GM12878 (cell line): ENCODE results near the gene DPM3. TPM values are rescaled to one million over a fixed set of nuclear protein-coding genes. Genes with fewer than 3 reads are reported as not detected.

Experiments used
- ATAC-seq: fragments of 200-7000 bp; cut with Tn5 transposase; 3 replicates; pipeline ENCODE4 v1.9.1; 2020; ENCODE audit warnings: mild to moderate bottlenecking, moderate library complexity
- BruUV-seq: library from RNA; stranded (reverse); fragments of 400-500 nt; replicated peaks from 2 replicates; lab custom pipeline; 2021; lab: Mats Ljungman, UMichigan
- CTCF ChIA-PET: fragments of 300-600 bp; sonication (Branson Sonifier 250); formaldehyde crosslinking; extraction: SDS; loops from one replicate; lab custom pipeline; 2021; ENCODE audit warnings: inconsistent platforms; lab: Yijun Ruan, JAX
- POLR2A ChIA-PET: fragments of 350-600 bp; formaldehyde crosslinking; extraction: SDS; loops from one replicate; lab custom pipeline; 2021; ENCODE audit warnings: inconsistent platforms; lab: Charles Lee
- RAD21 ChIA-PET: fragments of 300-600 bp; sonication (Branson Sonifier 250); formaldehyde crosslinking; loops from one replicate; lab custom pipeline; 2023; ENCODE audit warnings: antibody characterized with exemption; ENCODE audit not compliant: unreplicated experiment; lab: Charles Lee
- SMC1A ChIA-PET: fragments of 300-600 bp; sonication (Branson Sonifier 250); formaldehyde crosslinking; loops from one replicate; lab custom pipeline; 2023; ENCODE audit not compliant: unreplicated experiment, uncharacterized antibody; lab: Charles Lee
- DNase-seq: peaks from one replicate; pipeline ENCODE4 v3.0.0-alpha.2; 2011; ENCODE audit warnings: low read depth, low spot score
- FAIRE-seq: peaks from 3 replicates; lab custom pipeline; 2011; peaks lifted over from hg19 to GRCh38; lab: Jason Lieb, UNC
- H2AFZ ChIP-seq: 2 replicates; pipeline ENCODE4 v1.6.0; 2011; ENCODE audit warnings: low read depth, low read length, control low read depth; ENCODE audit not compliant: control insufficient read depth
- H3K27ac ChIP-seq: 2 replicates; pipeline ENCODE4 v1.5.1; 2011; ENCODE audit warnings: control low read depth; ENCODE audit not compliant: control insufficient read depth, insufficient read depth
- H3K27me3 ChIP-seq, 2 experiments: replicated peaks in 1 of 2; 2 replicates each; pipeline versions ENCODE4 v1.6.0 to v1.6.1; 2011; ENCODE audit warnings: low read length in 1 of 2; ENCODE audit not compliant: control insufficient read depth in 2 of 2, insufficient read depth in 2 of 2
- H3K36me3 ChIP-seq, 2 experiments: 2 replicates each; pipeline ENCODE4 v1.5.1; 2011; ENCODE audit warnings: low read length in 1 of 2; ENCODE audit not compliant: control insufficient read depth in 2 of 2, insufficient read depth in 2 of 2
- H3K4me1 ChIP-seq: 2 replicates; pipeline ENCODE4 v1.6.1; 2011; ENCODE audit warnings: mild to moderate bottlenecking, low read length, moderate library complexity, mixed read lengths; ENCODE audit not compliant: control insufficient read depth, insufficient read depth
- H3K4me2 ChIP-seq: 2 replicates; pipeline ENCODE4 v1.6.0; 2011; ENCODE audit warnings: control low read depth; ENCODE audit not compliant: control insufficient read depth, insufficient read depth
- H3K4me3 ChIP-seq: fragments of 200-600 bp; sonication (generic); 2 replicates; pipeline ENCODE4 v1.5.1; 2016
- H3K79me2 ChIP-seq: 2 replicates; pipeline ENCODE4 v1.6.0; 2011; ENCODE audit warnings: low read length; ENCODE audit not compliant: control insufficient read depth, insufficient read depth
- H3K9ac ChIP-seq: 2 replicates; pipeline ENCODE4 v1.8.0; 2011; ENCODE audit warnings: low read length, control low read depth, mixed read lengths; ENCODE audit not compliant: control insufficient read depth, insufficient read depth
- H3K9me3 ChIP-seq: replicated peaks from 3 replicates; pipeline ENCODE4 v1.5.1; 2011; ENCODE audit warnings: mild to moderate bottlenecking, low read length; ENCODE audit not compliant: control insufficient read depth, insufficient read depth
- H4K20me1 ChIP-seq: 2 replicates; pipeline ENCODE4 v1.6.0; 2011; ENCODE audit not compliant: control insufficient read depth, insufficient read depth
- CBFB ChIP-seq: IDR thresholded peaks from 2 replicates; pipeline ENCODE4 v1.6.1; 2016; ENCODE audit warnings: antibody characterized with exemption, low read depth
- CEBPZ ChIP-seq: fragments of 150-350 bp; IDR thresholded peaks from 2 replicates; pipeline ENCODE4 v1.6.1; 2016; ENCODE audit warnings: low read depth, low read length
- CUX1 ChIP-seq: IDR thresholded peaks from 2 replicates; pipeline ENCODE4 v1.6.1; 2012; ENCODE audit warnings: improper control_type of control experiment, low read depth, low read length; ENCODE audit not compliant: insufficient replicate concordance
- DPF2 ChIP-seq: fragments of 450-650 bp; IDR thresholded peaks from 2 replicates; pipeline ENCODE4 v1.6.1; 2017; ENCODE audit warnings: mild to moderate bottlenecking
- FOXM1 ChIP-seq: IDR thresholded peaks from 2 replicates; pipeline ENCODE4 v1.6.1; 2012; ENCODE audit warnings: low read depth, mild to moderate bottlenecking, inconsistent platforms, low read length, moderate library complexity
- IRF3 ChIP-seq: fragments of 450-650 bp; IDR thresholded peaks from 2 replicates; pipeline ENCODE4 v1.6.1; 2014; ENCODE audit warnings: mild to moderate bottlenecking
- JUND ChIP-seq: IDR thresholded peaks from 2 replicates; pipeline ENCODE4 v1.6.1; 2012; ENCODE audit warnings: low read depth, mild to moderate bottlenecking, low read length, improper control_type of control experiment, moderate library complexity
- MAX ChIP-seq: IDR thresholded peaks from 2 replicates; pipeline ENCODE4 v1.6.1; 2012; ENCODE audit warnings: low read depth, low read length, improper control_type of control experiment
- MTA3 ChIP-seq: IDR thresholded peaks from 2 replicates; pipeline ENCODE4 v1.6.1; 2012; ENCODE audit warnings: low read length, inconsistent platforms, borderline replicate concordance
- NFIC ChIP-seq: IDR thresholded peaks from 2 replicates; pipeline ENCODE4 v1.6.1; 2012; ENCODE audit warnings: low read depth, mild to moderate bottlenecking, inconsistent platforms, low read length, moderate library complexity
- SRF ChIP-seq, 2 experiments: IDR thresholded peaks; 2 replicates each; pipeline ENCODE4 v1.6.1; 2011; ENCODE audit warnings: low read depth in 2 of 2, low read length in 2 of 2, mild to moderate bottlenecking in 1 of 2, moderate library complexity in 1 of 2
- TBL1XR1 ChIP-seq: IDR thresholded peaks from 2 replicates; pipeline ENCODE4 v1.6.1; 2012; ENCODE audit warnings: low read depth, low read length, improper control_type of control experiment
- TCF7 ChIP-seq: IDR thresholded peaks from 2 replicates; pipeline ENCODE4 v1.6.1; 2014; ENCODE audit warnings: antibody characterized with exemption, borderline replicate concordance
- YY1 ChIP-seq: IDR thresholded peaks from 2 replicates; pipeline ENCODE4 v1.6.1; 2011; ENCODE audit warnings: low read depth, mild to moderate bottlenecking, low read length
- ZNF207 ChIP-seq: fragments of 450-650 bp; IDR thresholded peaks from 2 replicates; pipeline ENCODE4 v1.6.1; 2014; ENCODE audit warnings: antibody characterized with exemption, mild to moderate bottlenecking, borderline replicate concordance
- WGBS: methylation state at CpG from one replicate; pipeline ENCODE4 v1.1.6; 2016; ENCODE audit warnings: low lambda C conversion rate; ENCODE audit not compliant: insufficient replicate concordance, insufficient coverage; ENCODE audit errors: missing lambda C conversion rate; 5-methylcytosine and 5-hydroxymethylcytosine counted together
- in situ Hi-C: fragments of 300-500 bp; cut with MboI; formaldehyde crosslinking; loops from 9 replicates; pipeline ENCODE4 v1.14.3; 2018; ENCODE audit warnings: mixed read lengths
- intact Hi-C: fragments of 100-400 bp; cut with micrococcal nuclease; formaldehyde crosslinking; loops from one replicate; pipeline ENCODE4 v1.14.2; 2022; ENCODE audit not compliant: unreplicated experiment
- polyA plus RNA-seq, 11 experiments: library from polyadenylated mRNA; depleted of rRNA in 4 of 11; unstranded in 6 of 11; stranded (reverse) in 5 of 11; fragments of >200 nt; fragmentation: Nextera tagmentation in 4 of 11; fragmentation: Illumina TruSeq in 1 of 11; extraction: Ambion mirVana in 4 of 11; extraction: Trizol in 1 of 11; gene quantifications; 1 replicate in 1 of 11; 2 replicates in 10 of 11; pipeline versions ENCODE4 v1.2.1 to v1.2.3, GENCODE V29; 2011 to 2016; ENCODE audit warnings: inconsistent platforms in 2 of 11, missing spikeins in 2 of 11, low read depth in 1 of 11
- total RNA-seq, 4 experiments: library from RNA; depleted of rRNA in 3 of 4; stranded (reverse); fragments of >200 nt in 3 of 4; fragmentation: Illumina TruSeq in 1 of 4; extraction: Trizol in 1 of 4; gene quantifications; 2 replicates each; pipeline versions ENCODE4 v1.2.1 to v1.2.3, GENCODE V29; 2013 to 2021

DPM3 gene
- total and polyA plus RNA-seq, 10 of the 15 experiments (the other 5 are each of a cell fraction or from before 2014, with no cell fraction given), result 5.9 to 78.7 (median 25.7) TPM

- no peaks in the 10 kb centered on the region for H3K79me2 ChIP-seq
- no peaks in the 10 kb centered on the region for H3K36me3 ChIP-seq
- SMC1A ChIA-PET, result interaction anchor here (1.1 to 2.7 kb wide), 4 partner anchors 15 to 80 kb away, joined by 3 to 36 read pairs (median 14); partner anchors contain the start of gene KRTCAP2
- no peak overlapping the region for H3K4me2 ChIP-seq
- POLR2A ChIA-PET, result interaction anchor here (0.8 kb wide), 1 partner anchor 151 kb away, joined by 3 read pairs; no protein-coding TSS in a partner anchor
- 49% methylated on average over 12 of the region's 12 CpGs for WGBS
- H2AFZ ChIP-seq, result no peak overlapping the region
- CTCF ChIA-PET, result interaction anchor here (1.8 to 6.8 kb wide), 8 partner anchors 17 to 77 kb away, joined by 6 to 284 read pairs (median 8); partner anchors contain the start of genes KRTCAP2 and TRIM46
- H3K4me1 ChIP-seq, result peaks cover 3% of the 10 kb centered on the region; the same call in 1 of the 2 replicates
- H3K9me3 ChIP-seq, result no peaks in the 10 kb centered on the region
- H3K27ac ChIP-seq, result no peak overlapping the region
- intact Hi-C loops, result no loop called here
- H4K20me1 ChIP-seq, result no peaks in the 10 kb centered on the region
- RAD21 ChIA-PET, result interaction anchor here (1.8 to 5.1 kb wide), 3 partner anchors 43 to 80 kb away, joined by 9 to 71 read pairs (median 20); partner anchors contain the start of genes KRTCAP2 and SLC50A1
- ATAC-seq (no peak), DNase-seq (no peak), FAIRE-seq (no peak)
- no peak overlapping the region for H3K9ac ChIP-seq
- H3K4me3 ChIP-seq, result no peak overlapping the region
- no peak for TF ChIP-seq DPF2
- TF ChIP-seq IRF3, result no peak
- no peak for TF ChIP-seq FOXM1
- no peak for TF ChIP-seq SRF (IDR thresholded peaks at IDR 0.05; ENCODE audit: low read depth in 2 of 2, low read length in 2 of 2)
- TF ChIP-seq YY1, result no peak
- no peak for TF ChIP-seq TBL1XR1
- no peak for TF ChIP-seq MAX
- no peak for TF ChIP-seq TCF7
- TF ChIP-seq JUND, result no peak
- no peak for TF ChIP-seq CEBPZ
- no peak for TF ChIP-seq CUX1
- TF ChIP-seq NFIC, result no peak
- TF ChIP-seq MTA3, result no peak
- TF ChIP-seq ZNF207, result no peak
- TF ChIP-seq CBFB, result no peak
- in situ Hi-C loops, result loop anchor here (5.0 kb wide), 1 partner anchor 75 kb away; no protein-coding TSS in a partner anchor
- H3K27me3 ChIP-seq, result peaks cover 0 to 2% of the 10 kb centered on the region in 2 experiments; a peak in 1 of 4 replicates
- no TSS peak for BruUV-seq
Measured at GRCh38 chr1:155092641-155093040, 47.7 kb downstream of the DPM3 start.
